Dedifferentiated amniotic fluid mesenchymal stem cell (primary cell): ENCODE measurements around the gene ZSCAN22.
"Not testable (repeated sequence)": the region's sequence is repeated elsewhere in the genome, so short reads cannot be mapped to it uniquely, and the experiment has no call there.

Experiments used
- DNase-seq: peaks from one replicate; pipeline ENCODE4 v3.0.0-alpha.2; 2016; ENCODE audit errors: extremely low spot score

ZSCAN22 gene

DNA sequence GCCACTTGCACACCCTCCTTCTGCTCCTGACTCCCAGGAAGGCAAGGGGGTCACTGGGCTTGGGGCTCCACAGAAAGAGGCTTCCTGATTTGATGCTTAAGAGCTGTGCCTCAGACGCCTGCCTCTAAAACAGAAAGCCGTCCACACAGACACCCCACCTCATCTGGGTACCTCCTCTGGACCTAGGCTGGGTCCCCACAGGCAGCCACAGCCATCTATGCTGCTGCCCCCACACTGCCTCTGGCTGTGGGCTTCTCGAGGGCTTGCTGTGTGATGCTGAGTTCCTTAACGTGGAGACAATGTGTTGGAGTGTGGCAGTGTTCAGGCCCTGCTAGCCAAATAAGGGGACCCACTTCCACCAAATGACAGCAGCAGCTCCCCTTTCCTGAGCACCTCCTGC is 8.5 kb upstream of the ZSCAN22 start:
- no peak for DNase-seq

DNA sequence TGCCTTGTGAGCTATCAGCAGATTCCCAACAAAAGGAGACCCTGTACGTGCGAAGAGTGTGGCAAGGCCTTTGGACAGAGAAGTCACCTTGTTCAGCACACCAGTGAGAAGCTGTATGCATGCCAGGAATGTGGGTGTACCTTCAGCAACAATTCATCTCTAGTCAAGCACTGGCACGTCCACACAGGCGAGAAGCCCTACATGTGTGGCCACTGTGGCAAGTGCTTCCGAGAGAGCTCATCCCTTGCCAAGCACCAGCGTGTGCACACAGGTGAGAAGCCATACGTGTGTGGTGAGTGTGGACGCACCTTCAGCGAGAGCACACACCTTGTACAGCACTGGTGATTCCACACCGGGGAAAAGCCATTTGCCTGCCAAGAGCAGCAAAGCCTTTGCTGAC is 7.6 kb upstream of the ZSCAN22 start:
- DNase-seq, result no peak

DNA sequence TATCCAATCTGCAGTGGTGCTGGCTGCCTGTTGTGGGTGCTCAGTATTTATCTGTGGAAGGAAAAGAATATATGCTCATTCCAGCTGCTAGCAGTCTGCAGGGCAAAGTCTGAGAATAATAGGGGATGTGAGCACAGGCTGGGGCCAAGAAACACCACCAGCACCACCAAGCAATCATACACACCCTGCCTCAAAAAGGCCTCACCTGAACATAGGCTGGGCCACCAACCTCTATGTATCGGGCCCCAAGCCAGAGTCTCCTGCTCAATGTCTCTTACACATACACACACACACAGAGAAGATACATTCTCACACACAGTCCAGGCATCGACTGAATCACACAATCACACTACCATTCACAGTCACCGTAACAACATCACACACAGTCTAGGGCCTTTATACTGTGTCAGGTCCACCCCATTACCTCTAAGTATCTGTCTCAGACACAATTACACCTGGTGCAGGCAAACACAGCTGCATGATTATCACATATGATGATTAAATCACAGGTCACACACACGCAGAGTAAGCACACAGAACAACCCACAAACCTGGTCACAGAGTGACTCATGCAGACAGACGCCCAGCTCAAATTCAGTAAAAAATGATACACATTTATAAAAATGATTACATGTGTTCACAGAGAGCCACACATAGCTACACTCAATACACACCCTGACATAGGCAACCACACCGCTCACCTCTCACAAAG is 1.3 kb upstream of the ZSCAN22 start:
- no peak for DNase-seq

DNA sequence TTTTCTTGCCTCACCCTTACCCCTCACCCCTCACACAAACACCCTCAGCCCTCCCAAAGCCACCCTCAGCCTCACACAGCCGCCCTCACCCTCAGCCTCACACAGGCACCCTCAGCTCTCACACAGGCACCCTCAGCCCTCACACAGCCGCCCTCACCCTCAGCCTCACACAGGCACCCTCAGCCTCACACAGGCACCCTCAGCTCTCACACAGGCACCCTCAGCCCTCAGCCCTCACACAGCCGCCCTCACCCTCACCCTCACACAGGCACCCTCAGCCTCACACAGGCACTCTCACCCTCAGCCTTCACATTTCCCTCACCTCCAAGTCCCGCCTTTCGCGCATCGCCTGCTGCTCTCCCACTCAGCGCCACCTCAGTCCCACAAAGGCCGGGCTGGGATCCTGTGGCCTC is 287 bp upstream of the ZSCAN22 start:
- no peak for DNase-seq

DNA sequence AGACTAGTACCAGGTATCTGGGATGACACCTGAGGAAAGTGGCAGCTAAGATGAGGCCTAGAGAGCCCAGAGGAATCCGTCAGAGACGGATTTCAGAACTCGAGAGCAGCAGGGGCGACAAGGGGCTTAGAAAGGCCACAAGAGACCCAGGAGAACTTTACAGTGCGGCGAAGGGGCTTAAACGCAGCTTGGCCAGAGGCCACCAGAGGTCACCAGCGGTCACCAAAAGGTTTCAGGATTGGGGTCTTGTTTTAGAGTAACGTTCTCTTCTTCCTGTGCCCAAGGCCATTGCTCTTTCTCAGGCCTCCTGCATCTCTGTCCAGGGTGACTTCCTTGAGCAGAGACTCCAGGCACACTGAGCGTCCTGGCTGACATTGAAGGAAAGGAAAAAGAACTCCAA is 2.2 kb downstream of the ZSCAN22 start:
- no peak for DNase-seq

DNA sequence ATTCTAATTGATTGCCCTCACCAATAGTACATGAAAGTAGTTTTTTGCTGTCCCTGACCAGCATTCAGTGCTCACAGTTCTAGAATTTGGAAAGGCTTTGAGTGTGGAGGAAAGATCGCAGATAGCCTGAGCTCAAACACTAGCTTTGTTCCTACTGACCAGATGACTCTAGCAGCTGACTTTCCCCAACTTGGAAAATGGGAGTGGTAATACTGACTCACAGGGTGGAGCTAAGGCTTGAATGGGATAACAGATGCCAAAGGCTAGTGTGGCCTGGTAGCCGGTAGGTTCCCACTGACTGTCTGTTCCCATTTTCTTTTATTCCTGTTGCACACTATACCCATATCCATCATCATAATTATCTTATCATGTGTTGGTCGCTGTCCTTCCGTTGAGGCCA is 3.7 kb downstream of the ZSCAN22 start:
- DNase-seq, result peak; percentile 40

DNA sequence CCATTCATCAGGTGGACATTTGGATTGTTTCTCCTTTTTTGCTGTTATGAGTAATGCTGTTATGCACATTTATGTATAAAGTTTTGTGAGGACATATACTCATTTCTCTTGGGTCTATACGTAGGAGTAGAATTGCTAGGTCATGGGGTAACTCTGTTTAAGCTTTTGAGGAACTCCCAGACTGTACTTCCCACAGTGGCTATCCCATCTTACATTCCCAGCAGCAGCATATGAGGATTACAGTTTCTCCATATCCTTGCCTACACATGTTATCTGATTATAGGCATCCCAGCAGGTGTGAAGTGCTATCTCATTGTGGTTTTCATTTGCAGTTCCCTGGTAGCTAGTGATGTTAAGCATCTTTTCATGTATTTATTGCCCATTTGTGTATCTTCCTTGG is 5.9 kb downstream of the ZSCAN22 start:
- DNase-seq, result no peak

DNA sequence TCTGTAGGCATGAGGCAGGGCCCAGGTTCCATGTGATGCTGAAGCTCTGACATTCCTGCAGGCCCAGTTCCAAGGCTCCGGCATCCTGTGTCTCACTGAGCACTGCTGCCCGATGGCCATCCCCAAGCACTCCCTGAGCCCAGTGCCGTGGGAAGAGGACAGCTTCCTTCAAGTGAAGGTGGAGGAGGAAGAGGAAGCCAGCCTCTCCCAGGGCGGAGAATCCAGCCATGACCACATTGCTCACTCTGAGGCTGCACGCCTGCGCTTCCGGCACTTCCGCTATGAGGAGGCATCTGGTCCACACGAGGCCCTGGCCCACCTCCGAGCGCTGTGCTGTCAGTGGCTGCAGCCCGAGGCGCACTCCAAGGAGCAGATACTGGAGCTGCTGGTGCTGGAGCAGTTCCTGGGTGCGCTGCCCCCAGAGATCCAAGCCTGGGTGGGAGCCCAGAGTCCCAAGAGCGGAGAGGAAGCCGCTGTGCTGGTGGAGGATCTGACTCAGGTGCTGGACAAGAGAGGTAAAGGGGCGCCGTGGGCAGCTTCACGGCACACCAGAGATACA is 8.0 kb downstream of the ZSCAN22 start:
- no peak for DNase-seq

DNA sequence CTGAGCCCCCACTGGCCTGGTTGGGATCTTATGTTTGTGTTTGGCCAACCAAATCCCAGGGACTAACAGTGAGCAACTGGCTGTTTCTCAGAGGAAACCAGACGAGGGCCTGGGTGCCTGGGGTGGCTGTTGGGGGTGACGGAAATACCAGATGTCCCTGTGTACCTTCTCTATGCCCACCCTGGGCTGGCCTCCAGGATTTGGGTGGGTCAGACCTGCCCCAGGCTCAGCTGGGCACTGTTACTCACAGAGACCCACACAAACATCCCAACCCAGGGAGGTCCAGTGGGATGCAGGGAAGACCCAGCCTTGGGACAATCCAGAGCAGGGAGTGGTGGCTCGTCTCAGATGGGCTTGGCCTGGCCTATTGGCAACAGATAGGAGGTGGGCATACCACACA is 8.8 kb downstream of the ZSCAN22 start:
- DNase-seq, result no peak

DNA sequence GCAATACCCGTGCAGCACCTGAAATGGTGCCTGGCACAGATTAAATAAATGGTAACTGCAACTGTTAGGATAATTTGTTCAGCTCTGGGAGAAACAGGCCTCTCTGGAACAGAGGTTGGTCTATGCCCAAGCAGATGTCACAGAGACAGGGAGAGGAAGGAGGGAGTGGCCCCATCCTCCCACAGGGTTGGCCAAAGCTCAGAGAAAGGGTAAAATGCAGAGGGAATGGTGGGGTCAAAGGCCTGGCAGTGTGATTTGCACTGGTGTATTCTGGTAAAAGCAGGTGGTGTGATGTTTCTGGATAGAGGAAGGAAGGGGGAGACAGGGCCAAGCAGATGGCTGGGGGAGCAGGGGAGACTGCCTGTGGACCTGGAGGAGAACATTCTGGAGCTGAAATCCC is 9.4 kb downstream of the ZSCAN22 start:
- DNase-seq, result no peak

DNA sequence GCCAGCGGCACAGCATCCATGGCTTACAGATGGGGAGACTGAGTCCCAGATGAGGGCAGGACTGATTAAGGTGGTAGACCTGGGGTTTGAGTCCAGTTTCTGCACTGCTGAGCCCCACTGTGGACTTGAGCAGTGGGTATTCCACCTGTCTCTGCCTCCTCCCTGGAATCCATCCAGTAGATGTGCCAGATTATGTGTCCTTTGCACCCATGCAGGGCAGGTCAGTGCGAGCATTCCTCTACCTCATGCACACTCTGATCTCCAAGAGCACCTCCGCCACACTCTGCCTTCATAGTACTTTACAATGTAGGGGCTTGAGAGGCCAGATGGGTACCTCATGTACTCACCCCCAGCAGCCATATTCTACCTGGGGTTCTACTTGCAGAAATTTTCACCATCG is 10.0 kb downstream of the ZSCAN22 start:
- DNase-seq, result no peak

DNA sequence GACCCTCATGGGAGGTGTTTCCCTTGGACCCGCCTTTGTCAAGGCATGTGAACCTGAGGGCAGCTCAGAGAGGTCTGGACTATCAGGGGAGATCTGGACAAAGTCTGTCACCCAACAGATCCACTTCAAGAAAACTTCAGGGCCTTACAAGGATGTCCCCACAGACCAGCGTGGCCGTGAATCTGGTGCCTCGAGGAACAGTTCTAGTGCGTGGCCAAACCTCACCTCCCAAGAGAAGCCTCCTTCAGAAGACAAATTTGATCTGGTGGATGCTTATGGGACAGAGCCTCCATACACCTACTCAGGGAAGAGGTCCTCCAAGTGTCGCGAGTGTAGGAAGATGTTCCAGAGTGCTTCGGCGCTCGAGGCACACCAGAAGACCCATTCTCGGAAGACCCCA is 11.5 kb downstream of the ZSCAN22 start:
- DNase-seq, result no peak

DNA sequence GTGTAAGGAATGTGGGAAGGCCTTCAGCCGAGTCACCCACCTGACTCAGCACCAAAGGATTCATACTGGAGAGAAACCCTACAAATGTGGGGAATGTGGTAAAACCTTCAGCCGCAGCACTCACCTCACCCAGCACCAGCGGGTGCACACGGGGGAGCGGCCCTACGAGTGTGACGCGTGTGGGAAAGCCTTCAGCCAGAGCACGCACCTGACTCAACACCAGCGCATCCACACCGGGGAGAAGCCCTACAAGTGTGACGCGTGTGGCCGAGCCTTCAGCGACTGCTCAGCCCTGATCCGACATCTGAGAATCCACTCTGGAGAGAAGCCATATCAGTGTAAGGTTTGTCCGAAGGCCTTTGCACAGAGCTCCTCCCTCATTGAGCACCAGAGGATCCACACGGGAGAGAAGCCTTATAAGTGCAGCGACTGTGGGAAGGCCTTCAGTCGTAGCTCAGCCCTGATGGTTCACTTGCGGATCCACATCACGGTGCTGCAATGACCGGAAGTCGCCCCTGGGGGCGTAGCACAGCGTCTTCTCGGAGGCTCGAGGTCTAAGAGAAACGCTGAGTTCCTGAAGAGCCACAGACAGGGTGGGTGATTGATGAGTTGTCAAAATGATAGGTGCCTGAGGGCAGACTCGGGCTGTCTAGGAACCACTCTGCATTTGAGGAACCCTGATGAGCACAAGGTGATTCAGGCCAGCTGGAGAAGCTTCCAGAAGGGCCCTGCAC is 12.2 kb downstream of the ZSCAN22 start:
- DNase-seq, result no peak

DNA sequence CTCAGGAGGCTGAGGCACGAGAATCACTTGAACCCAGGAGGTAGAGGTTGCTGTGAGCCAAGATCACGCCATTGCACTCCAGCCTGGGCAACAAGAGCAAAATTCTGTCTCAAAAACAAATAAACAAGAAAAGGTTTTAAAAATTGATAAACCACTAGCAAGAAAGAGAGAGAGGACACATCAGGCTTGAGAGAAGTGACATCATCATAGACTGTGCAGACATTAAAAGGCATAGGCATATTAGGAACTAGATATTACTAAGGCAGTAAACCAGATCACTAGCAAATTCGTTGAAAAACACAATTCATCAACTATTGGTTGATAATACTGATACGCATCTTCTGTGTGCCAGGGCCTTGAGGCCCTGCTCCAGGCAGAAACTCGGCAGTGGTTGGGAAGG is 18.8 kb downstream of the ZSCAN22 start:
- DNase-seq, result no peak

DNA sequence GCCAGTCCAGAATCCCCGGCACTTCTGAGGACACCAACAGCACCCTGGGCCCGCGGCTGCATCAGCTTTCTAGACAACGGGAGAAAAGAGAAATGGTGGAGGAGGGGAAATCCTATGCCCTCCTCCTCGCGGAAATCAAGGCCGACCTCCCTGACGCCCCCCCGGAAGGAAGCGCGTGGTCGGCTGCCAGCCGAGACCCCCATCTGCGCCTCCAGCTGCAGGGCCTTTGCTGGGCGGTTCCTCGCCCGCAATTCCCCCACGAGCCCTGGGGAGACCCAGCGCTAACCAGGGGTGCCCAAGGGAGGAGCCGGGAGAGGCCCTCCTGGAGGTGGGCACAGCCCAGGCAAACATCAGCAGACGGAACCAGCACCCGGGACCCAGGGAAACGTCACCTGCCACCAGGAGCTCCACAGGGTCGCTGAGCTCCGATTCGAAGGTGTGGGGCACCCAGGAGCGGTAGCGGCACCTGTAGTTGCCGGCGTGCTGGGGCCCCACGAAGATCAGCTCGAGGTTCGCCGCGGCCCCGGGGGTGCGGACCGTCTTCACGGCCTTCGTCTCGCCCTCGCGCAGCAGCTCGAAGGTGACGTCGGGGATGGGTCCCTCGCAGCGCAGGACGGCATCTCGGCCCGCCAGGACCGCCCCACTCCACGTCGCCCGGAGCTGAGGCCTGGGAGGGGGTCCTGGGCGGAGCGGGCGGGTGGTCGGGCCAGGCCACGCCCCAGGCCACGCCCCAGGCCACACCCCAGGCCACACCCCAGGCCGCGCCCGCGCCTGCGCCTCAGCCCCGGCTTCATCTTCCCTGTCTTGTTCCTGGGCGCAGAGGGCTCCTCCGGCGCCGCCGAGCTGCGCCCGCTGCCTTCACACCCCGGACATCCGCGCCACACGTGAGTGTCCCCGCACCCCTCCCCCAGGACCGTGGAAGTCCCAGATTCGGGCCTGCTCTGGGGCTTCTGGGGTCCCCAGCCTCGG is 20.5 kb downstream of the ZSCAN22 start:
- peak; percentile 57 for DNase-seq

DNA sequence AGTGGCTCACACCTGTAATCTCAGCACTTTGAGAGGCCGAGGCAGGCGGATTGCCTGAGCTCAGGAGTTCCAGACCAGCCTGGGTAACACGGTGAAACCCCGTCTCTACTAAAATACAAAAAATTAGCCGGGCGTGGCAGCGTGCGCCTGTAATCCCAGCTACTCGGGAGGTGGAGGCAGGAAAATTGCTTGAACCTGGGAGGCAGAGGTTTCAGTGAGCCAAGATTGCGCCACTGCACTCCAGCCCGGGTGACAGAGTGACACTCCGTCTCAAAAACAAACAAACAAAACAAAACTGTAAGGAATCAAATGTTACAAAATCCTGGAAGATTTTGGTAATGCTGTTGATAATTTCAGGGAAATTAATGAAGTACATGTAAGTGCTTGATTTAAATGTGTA is 21.3 kb downstream of the ZSCAN22 start:
- DNase-seq, result not testable (repeated sequence)

DNA sequence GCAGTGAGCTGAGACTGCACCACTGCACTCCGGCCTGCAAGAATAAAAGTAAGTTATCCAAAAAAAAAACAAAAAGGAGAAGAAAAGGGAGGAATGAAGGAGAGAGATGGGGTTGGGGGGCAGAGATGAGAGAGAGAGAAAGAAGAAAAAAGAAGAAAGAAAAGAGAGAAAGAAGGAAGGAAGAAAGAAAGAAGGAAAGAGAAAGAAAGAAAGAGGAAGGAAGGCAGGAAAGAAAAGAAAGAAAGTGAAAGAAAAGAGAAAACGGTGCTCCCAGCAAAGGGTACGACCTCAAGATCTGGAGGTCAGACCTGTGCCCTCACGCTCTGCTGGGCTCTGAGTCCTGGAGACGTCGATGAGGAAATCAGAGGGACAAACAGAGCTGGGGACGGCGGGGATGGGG is 22.8 kb downstream of the ZSCAN22 start:
- no peak for DNase-seq

DNA sequence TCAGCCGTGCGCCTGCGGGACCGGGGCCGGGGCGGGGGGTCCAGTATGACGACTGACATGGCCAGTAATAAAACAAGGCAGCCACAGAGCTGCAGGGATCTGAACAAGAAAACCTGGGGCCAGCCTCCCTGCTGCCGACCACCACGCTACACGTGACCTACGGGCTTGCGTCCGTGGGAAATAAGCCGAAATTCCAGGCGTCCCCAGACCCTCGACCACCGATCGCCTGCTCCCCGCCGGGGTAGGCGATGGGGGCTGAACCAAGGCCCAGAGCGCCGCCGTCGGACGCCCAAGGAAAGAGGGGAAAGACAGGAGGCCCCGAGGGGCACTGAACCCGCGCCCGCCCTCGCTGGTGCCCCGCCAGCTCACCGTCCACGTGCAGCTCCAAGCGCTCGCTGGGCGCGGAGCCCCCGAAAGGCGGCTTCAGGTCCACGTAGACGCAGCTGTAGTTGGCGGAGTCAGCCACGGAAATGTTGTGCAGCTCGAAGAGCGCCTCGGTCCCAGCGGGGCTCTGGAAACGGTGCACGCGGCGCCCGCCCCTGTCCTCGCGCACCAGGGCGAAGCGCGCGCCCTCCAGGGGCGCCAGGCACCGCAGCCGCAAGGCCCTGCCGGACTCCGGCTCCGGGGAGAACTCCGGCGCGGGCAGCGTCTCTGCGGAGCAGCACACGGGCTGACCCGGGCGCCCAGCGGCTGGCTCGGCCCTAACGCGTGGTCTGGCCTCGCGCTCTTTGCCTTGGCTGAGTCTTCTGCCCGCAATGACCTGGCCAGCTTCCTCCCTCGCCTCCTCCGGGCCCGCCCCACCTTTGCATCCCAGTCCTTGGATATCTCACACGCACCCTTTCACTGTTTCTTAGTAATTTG is 23.4 kb downstream of the ZSCAN22 start:
- DNase-seq, result no peak

DNA sequence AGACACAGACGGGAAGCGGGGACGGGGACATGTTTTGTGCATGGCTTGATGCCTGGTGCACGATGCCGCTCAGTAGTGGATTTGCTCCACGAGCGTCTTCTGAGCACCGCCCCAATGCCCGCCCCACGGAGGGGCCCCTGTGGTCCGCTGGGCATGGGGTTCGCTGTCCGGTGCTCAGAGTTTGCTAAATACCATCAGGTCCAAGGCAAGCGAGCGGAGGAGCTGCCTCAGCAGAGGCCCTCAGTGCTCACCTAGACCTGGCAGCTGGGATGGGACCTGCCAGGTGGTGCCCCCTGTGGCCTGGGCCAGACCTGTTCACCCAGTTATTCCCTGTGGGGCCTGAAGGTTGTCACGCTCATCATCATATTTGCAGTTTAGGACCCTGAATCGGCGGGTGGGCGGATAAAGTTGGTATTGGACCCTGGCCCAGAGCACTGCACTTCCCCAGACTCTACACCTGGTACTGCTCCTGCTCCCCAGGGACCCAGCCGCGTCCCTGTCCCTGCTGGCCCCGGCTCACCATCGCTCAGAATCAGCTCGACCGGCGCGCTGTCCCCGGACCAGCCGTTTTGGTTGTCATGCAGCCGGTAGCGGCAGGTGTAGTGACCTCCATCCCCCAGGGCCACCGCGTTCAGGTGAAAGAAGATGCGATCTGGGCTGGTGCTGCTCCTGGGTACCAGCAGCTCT is 24.2 kb downstream of the ZSCAN22 start:
- DNase-seq, result no peak

DNA sequence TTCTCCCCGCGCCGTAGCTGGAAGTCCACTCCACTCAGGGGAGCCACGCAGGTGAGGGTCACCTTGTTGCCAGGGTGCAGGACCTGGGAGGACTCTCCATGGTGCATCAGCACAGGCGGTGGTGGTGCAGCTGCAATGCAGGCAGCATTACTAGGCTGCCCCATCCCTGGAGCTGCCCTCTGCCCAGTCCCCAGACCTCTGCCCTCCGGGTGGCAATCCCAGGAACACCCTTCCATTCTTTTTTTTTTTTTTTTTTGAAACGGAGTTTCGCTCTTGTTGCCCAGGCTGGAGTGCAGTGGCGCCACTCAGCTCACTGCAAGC is 24.7 kb downstream of the ZSCAN22 start:
- no peak for DNase-seq
